Sigmoid colon (tissue), 4 donors: ENCODE results near the gene SCG5.

Experiments used
- CTCF ChIP-seq, 4 experiments: fragments of 450-650 bp in 3 of 4; fragments of 200-600 bp in 1 of 4; IDR thresholded peaks; one replicate each; pipeline ENCODE4 v1.5.1; 2016 to 2019; ENCODE audit warnings: antibody characterized with exemption in 4 of 4, mild to moderate bottlenecking in 3 of 4, moderate library complexity in 2 of 4
- EP300 ChIP-seq, 4 donors: sonication (generic); formaldehyde crosslinking; IDR thresholded peaks; one replicate each; pipeline ENCODE4 v1.6.1; 2017; ENCODE audit warnings: antibody characterized with exemption in 4 of 4
- POLR2A ChIP-seq, 2 donors: fragments of 450-650 bp; IDR thresholded peaks; one replicate each; pipeline ENCODE4 v1.6.1; 2016; ENCODE audit warnings: antibody characterized with exemption in 2 of 2, mild to moderate bottlenecking in 2 of 2, moderate library complexity in 2 of 2

DNA sequence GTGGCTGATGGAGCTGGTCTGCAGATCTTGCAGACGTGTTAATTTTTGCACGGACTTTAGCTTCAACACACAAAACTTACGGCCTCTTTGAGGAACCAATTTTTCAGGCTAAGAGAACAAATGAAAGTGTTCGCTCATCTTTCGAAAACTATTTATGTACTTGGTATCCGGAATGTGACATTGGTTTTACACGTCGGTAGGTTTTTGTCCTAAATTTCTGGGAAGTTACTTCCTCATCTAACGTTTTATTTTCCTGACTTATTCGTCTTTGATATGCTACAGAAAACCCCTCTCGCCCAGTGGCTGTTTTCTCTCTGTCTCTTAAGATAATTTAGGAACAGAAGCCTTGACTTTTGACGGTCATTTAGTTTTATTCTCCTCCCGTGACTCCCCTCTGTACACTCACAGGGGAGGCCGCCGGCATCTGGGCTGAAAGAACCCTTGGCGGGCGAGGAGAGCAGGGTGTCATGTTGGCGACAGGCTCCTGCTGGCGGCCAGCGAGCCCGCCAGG is 75.5 kb downstream of the SCG5 start:
- no peak for TF ChIP-seq CTCF (IDR thresholded peaks at IDR 0.05)
- no peak for TF ChIP-seq EP300 (IDR thresholded peaks at IDR 0.05)
- no peak for TF ChIP-seq POLR2A (IDR thresholded peaks at IDR 0.05)
